Lower leg skin (tissue), 4 donors: ENCODE results near the gene HAPLN1. TPM values are rescaled to one million over a fixed set of nuclear protein-coding genes. Genes with fewer than 3 reads are reported as not detected.

Experiments used
- DNase-seq, 2 donors: peaks; one replicate each; pipeline ENCODE4 v3.0.0-alpha.2; 2019; ENCODE audit warnings: low spot score in 2 of 2
- H3K4me3 ChIP-seq: fragments of 200-600 bp; sonication (generic); 2 replicates; pipeline ENCODE4 v1.5.1; 2017; ENCODE audit warnings: mild to moderate bottlenecking, low read depth; ENCODE audit not compliant: poor library complexity, severe bottlenecking
- CTCF ChIP-seq, 3 donors: fragments of 450-650 bp; IDR thresholded peaks; one replicate each; pipeline ENCODE4 v1.5.1; 2016; ENCODE audit warnings: antibody characterized with exemption in 3 of 3, mild to moderate bottlenecking in 3 of 3, moderate library complexity in 2 of 3
- POLR2A ChIP-seq, 2 donors: fragments of 450-650 bp; IDR thresholded peaks; one replicate each; pipeline ENCODE4 v1.6.1; 2016 to 2017; ENCODE audit warnings: antibody characterized with exemption in 2 of 2, mild to moderate bottlenecking in 1 of 2, moderate library complexity in 1 of 2
- WGBS, 2 donors: methylation state at CpG; one replicate each; pipeline ENCODE4 v1.1.5; 2018; 5-methylcytosine and 5-hydroxymethylcytosine counted together
- intact Hi-C: fragments of 100-400 bp; cut with DNase I; formaldehyde crosslinking; loops from one replicate; pipeline ENCODE4 v1.15.0; 2023; ENCODE audit warnings: low total_unique reads
- total RNA-seq, 4 donors: library from RNA; depleted of rRNA; stranded (reverse); fragments of >200 nt; gene quantifications; one replicate each; pipeline ENCODE4 v1.1.0, GENCODE V29; 2016

The HAPLN1 gene
- total RNA-seq, 4 donors from 2014 or later = 0.62 TPM; not detected in 3

- H3K4me3 ChIP-seq = no peak overlapping the region
- WGBS, 2 donors = 60 to 70% methylated on average over 4 of the region's 4 CpGs
- TF ChIP-seq CTCF (IDR thresholded peaks at IDR 0.05) (no peak), POLR2A (IDR thresholded peaks at IDR 0.05) (no peak)
- DNase-seq = no peak
- intact Hi-C loops = no loop called here
Observed at GRCh38 chr5:83590966-83591365, 129.7 kb downstream of the HAPLN1 start.

- WGBS, 2 donors = 26 to 37% methylated on average over 1 of the region's 1 CpG
Observed at GRCh38 chr5:83589786-83590185, 130.9 kb downstream of the HAPLN1 start.

More at GRCh38 chr5:83589786-83590185, 130.9 kb downstream of the HAPLN1 start:
- no peak for TF ChIP-seq CTCF (IDR thresholded peaks at IDR 0.05)
- no peak for TF ChIP-seq POLR2A (IDR thresholded peaks at IDR 0.05)
- H3K4me3 ChIP-seq = no peak overlapping the region
- no peak for DNase-seq
- intact Hi-C loops = no loop called here

Other genes starting within 250 kb of the HAPLN1 start
- 10 to 100 TPM; 21.2 to 44.1 (median 36.5) TPM for gene VCAN, start 249.1 kb downstream of the HAPLN1 start, total RNA-seq